PC-3 (cell line): ENCODE results near the gene C1D.

Source experiments
- EZH2 ChIP-seq: fragments of 300-600 bp; sonication (generic); IDR thresholded peaks from one replicate; pipeline ENCODE4 v1.6.1; 2017; ENCODE audit warnings: antibody characterized with exemption, mild to moderate bottlenecking, low read length; ENCODE audit not compliant: unreplicated experiment
- EZH2phosphoT487 ChIP-seq: fragments of 300-600 bp; sonication (generic); IDR thresholded peaks from 2 replicates; pipeline ENCODE4 v1.6.1; 2018; ENCODE audit warnings: mild to moderate bottlenecking, antibody characterized with exemption, low read length, borderline replicate concordance
- TF ChIP-seq, protein P1 (sequence below): fragments of 300-600 bp; sonication (generic); conservative IDR thresholded peaks from 2 replicates; pipeline ENCODE4 v1.5.1; 2017; ENCODE audit warnings: antibody characterized with exemption, low read depth, mild to moderate bottlenecking, low read length

DNA sequence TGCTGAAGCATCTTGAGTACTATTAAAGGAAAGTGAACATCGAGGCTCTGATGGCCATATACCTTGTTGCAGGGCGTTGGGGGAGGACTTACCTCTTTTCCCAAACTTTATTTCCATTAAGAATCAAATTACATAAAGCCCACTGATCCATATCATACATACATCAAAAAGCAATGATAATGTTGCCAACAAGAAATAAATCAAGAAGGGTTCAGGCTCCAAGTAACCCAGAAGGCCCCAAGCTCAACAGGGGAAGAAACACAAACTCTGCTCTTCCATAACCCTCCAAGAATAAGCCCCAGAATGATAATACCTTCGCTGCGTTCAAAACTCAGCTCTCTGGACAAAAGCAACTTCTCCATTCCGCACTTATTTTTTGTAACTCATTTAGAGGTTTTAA is 32.3 kb downstream of the C1D start:
- TF ChIP-seq, protein P1, sequence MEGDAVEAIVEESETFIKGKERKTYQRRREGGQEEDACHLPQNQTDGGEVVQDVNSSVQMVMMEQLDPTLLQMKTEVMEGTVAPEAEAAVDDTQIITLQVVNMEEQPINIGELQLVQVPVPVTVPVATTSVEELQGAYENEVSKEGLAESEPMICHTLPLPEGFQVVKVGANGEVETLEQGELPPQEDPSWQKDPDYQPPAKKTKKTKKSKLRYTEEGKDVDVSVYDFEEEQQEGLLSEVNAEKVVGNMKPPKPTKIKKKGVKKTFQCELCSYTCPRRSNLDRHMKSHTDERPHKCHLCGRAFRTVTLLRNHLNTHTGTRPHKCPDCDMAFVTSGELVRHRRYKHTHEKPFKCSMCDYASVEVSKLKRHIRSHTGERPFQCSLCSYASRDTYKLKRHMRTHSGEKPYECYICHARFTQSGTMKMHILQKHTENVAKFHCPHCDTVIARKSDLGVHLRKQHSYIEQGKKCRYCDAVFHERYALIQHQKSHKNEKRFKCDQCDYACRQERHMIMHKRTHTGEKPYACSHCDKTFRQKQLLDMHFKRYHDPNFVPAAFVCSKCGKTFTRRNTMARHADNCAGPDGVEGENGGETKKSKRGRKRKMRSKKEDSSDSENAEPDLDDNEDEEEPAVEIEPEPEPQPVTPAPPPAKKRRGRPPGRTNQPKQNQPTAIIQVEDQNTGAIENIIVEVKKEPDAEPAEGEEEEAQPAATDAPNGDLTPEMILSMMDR = no peak
- no peak for TF ChIP-seq EZH2
- no peak for TF ChIP-seq EZH2phosphoT487
